ENCODE results near the gene PNPLA8. TPM values are rescaled to one million over a fixed set of nuclear protein-coding genes. Genes with fewer than 3 reads are reported as not detected.
A peak's percentile ranks its signal among the peaks of the same experiment; 100 is the strongest.
"Not testable (repeated sequence)": the region's sequence is repeated elsewhere in the genome, so short reads cannot be mapped to it uniquely, and the experiment has no call there.

Gene PNPLA8
- total RNA-seq, 1 donor from 2014 or later = 22.6 TPM

DNA sequence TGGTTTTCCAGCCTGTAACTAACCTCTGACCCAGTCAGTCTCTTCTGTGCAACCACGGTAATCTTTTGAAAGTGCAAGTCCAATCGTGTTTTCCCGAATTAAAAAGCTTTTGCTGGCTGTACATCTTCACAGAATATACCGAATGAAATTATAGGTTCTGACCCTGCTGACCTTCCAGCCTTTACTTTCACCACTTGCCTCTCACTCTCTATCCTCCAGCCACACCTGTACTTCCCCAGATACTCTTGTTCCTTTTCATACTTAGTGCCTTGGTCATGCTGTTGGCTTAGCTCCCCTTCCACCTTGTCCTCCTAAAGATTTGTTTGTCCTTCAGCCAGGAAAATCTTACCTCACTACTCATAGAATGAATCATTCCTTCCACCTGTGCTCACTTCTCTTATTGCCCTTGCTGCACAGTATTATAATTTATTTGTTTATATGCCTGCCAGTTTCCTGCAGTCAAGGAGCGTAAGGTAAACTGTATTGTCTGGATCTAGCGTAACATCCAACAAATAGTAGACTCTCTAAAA lies 2.3 kb upstream of the PNPLA8 start:
- DNase-seq (ENCODE audit: low spot score) = no peak

DNA sequence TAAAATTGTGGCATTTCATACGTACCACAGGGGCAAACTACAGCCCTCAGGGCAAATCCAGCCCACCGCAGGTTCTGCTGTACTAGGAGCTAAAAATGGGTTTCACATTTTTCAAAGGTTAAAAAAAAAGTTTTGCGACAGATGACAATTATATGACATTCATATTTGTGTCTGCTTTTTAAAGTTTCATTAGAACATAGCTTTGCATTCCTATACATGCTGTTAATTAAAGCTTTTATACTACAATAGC lies 758 bp upstream of the PNPLA8 start:
- DNase-seq (ENCODE audit: low spot score) = no peak

DNA sequence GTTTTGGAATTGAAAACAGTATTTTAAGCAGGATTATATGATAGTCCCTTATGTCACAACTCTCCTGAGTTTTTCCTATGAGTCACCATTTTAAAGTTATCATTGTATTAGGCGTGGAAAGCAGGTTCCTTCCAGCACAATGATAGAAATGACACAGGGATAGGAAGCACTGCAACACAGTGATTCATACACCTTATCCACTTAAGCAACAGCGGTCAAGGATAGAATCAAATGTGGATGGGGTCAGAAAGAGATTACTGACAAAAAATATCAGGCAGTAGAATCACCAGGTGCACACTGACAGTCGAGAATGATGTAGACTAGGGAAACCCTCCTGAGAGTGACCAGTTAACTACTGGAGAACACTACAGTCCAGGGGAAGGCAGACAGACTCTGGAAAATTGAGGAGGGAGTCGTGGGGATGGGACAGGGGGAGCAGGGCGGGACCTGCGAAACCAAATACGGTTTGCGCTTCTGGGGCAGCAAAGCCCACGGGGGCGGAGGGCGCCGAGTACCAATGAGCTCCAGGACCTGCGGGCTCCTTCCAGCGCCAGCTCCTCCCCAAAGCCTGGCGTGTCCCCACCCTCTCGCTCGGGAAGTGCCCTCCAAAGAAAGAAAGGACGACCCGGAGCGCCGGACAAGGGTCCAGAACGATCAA lies 479 bp downstream of the PNPLA8 start:
- no peak for DNase-seq (ENCODE audit: low spot score)

DNA sequence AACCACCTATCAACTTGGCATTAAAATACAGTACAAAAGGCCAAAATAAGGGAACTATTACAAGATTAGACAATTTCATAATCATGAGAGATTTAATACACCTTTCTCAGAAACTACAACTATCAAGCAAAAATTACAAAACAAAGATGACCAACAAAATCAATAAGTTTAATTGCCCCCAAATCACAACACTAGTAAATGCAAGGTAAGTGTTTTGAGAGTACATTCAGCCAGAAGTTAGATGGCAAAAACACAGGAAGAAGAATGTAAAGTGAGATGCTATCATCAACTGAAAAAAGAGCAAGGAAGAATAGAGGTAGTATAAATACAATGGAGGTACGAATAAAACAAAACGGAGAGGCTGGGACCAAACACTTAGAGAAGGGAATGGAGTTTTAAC lies 3.2 kb downstream of the PNPLA8 start:
- DNase-seq (ENCODE audit: low spot score) = no peak

DNA sequence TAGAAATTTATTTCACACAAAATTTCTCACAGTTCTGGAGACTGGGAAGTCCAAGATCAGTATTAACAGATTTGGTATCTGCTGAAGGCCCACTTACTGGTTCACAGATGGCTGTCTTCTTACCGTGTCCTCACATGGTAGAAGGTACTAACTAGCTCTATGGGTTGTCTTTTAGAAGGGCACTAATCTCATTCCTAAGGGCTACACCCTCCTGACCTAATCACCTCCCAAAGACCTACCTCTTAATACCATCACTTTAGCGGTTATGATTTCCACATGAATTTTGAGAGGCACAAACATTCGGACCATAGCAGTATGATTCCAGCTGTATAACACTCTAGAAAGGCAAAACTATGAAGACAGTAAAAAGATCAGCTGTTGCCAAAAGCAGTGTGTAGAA lies 8.0 kb downstream of the PNPLA8 start:
- no peak for DNase-seq (ENCODE audit: low spot score)

DNA sequence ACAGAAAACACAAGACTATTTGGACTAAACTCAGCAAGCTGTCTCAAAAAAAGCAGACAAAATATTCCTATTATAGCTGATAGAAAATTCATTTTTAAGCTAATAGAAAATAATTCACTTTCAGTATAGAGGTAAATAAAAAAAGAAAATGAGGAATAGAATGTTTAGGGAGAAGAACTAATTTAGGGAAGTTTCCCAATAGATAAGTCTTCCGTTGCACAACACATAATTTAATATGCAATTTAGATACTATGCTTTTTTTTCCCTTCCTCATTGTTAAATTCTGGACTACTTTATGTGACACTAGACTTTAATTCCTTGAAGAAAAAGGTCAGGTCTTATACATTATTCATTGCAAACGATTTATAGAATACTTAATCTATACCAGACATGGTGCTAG lies 10.3 kb downstream of the PNPLA8 start:
- no peak for DNase-seq (ENCODE audit: low spot score)

DNA sequence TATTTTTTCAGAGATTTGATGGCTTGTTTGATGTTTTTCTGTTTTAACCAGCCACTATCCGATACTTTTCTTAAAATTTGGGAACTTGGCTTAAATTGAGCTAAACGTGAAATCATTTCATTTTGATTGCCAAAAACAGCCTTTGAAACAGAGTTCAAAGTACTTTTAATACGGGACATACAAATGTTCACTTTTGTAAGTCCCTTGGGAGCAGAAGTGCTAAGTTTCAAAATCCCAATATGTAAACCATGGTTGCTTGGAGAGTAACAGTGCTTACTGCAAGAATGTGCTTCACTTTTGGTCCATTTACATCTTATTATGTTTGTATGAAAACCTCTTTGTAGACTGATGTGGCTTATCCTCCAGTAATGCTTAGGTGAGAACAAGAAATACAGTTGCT lies 10.9 kb downstream of the PNPLA8 start:
- no peak for DNase-seq (ENCODE audit: low spot score)

DNA sequence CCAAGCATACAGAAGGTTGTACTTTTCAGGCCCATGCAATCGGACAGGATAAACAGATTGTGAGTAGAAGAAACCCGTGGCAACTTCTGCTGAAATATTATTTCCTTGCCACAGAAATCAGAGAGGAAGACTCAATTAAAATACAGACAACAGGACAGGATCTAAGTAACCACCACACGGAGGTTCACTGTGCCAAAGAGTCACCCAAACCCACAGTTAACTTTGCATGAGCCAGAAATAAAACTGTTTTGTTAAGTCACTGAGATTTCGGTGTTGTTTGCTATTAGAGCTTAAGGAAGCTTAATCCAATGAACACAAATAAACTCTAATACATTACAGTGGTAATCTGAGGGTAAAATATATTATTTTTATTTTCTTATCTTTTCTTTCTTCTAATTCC lies 14.0 kb downstream of the PNPLA8 start:
- DNase-seq (ENCODE audit: low spot score) = no peak

DNA sequence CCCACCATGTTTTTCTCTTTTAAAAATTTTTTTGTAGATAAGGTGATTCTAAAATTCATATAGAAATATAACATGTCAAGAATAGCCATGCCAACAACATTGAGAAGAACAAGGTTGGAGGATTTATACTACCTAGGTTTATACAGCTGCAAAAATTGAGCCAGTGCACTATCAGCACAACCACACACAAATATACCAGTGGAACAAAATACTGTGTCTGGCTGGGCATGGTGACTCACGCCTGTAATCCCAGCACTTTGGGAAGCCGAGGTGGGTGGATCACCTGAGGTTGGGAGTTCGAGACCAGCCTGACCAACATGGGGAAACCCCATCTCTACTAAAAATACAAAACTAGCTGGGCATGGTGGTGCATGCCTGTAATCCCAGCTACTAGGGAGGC lies 21.4 kb downstream of the PNPLA8 start:
- DNase-seq (ENCODE audit: low spot score) = not testable (repeated sequence)

DNA sequence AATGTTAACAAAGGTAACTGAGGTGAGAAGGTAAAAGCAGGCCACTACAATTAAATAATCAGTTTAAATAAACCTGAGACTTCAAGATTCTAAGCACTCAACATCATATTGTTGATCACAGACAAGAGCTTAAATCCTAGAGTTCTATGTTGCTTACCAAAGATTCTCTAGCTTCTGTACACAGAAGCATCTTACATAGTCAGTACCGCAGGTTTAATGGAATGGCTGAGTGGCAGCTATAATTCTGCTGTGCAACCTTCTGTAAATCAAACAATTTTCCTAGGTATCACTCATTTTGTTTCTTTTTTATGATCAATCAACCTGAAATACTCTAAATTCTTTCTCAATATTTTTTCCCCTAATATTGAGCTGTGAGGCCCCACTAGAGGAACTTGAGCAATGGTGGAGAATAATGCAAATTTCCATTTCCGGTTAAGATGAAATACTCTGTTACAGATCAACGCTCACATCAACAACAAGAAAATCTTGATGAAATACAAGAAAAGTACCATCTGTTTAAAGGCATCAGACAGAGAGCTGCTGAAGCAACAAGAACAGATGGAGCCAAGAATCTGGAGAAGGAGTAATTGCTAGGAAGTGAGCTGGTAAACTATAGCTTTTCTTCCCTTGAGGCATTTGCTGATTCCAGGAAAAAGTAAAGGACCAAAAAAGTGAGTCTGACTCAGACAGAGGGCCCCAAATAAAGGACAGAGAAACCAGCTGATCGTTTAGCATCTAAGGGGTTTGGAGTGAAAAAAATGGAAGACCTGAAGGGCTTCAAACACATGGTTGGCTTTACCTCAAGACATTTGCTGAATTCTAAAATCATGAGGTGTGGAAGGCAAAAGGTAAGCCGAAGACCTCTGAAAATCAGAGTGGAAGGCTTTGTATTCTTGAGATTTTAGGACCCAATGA lies 22.6 kb downstream of the PNPLA8 start:
- no peak for DNase-seq (ENCODE audit: low spot score)

DNA sequence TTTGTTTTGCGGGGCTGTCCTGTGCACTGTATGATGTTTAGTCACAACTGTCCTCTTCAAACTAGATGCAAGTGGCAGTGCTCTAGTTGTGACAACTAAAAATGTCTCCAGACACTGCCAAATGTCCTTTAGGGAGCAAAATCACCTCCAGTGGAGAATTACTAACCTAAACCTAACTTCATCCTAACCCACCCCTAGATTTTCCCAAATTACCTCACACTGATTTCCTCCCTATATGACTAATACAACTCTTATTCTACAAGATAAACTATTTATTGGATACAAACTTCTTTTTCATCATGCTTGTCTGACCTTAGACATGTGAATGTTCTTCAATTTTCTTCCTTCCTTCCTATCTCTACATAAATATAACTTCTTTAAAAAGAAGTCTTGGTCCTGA lies 26.4 kb downstream of the PNPLA8 start:
- no peak for DNase-seq (ENCODE audit: low spot score)

DNA sequence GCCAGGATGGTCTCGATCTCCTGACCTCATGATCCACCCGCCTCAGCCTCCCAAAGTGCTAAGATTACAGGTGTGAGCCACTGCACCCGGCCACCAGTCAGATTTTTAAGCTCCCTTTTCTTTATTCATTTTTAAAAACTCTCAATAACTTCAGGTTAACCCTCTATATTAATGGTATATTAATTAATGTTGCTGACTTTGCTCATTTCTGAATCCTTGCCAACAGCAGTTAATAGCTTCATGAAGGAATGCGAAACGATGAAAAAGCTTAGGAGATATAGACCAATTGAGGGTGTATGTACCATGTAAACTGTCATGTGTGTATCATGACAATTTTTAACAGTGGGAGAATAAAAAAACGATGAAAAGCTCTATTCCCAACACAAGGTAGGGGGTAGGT lies 27.5 kb downstream of the PNPLA8 start:
- no peak for DNase-seq (ENCODE audit: low spot score)

DNA sequence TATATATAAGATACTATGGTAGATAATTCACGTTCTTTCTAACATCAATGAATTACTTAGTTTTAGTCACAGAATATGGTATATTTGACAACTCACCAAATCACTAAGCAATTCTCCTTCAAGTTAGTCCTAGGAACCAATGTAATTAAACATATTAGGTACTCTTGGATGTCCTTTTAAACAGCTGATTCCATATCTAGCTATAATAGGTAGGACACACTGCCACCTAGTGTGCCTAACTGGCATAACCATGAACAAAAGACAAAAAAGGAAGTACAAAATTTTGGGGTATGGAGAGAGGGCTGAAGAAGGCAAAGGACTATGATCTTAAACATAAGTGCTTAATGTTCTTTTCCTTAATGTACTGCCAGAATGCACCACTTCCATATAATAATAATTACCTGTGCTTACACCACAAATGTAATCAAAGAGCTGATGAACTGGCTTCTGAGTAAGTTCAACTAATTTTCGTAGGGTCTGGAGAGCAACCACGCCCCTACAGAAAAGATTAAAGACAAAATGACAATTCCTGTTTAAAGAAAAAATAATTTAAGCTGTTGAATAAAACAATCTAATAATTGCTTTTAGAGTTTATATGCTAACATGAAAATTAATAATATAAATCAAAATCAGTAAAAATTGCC lies 28.7 kb downstream of the PNPLA8 start:
- DNase-seq (ENCODE audit: low spot score) = peak; percentile 24

DNA sequence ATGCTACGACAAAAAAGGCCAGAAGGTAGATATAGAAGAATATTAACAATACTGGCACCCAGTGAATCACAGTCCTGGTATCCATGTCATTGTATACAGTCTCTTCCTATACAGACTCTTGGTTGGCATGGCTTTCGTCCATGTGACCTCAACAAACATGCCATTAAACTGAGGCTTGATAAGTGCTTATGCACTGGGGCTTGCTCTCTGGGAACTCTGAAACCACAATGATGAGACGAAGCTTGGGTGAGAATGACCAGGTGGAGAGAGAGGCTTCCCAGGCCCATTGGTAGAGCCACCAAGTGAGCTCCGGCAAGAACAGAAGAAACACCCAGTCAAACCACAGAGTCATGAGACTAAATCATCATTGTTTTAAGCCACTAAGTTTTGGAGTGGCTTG lies 33.2 kb downstream of the PNPLA8 start:
- DNase-seq (ENCODE audit: low spot score) = no peak

DNA sequence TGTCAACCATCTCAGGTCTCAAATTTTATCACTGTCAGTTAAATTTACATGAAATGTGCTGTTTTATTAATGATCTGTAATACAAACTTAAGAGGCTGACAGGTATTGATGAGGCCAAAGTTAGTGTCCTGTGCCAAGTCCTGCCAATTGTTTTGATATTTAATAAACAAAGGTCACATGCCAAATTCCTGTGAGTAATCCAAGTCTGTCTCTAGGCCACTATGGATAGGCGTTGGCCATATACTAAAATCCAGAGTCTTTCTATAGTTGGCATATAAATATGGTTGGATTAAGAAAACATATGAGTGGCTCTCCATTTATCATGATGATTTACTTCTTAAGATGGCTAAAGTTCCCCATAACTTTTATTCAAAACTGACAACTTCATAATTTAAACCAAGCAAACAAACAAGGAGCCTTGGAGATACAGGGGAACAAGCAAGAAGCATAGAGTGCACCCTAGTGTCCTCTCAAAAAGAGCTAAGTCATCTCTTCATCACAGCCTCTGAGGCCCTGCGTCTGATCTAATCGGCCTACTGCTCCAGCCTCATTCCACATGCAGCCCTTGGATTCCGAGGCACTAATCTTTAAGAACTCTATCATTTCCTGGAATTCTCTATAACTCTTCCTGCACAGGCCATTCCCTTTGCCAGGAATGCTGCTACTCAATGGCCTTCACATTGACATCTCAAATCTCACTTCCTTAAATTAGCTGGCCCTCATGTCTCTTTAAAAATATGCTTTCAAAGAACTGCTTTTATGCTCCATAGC lies 37.0 kb downstream of the PNPLA8 start:
- no peak for DNase-seq (ENCODE audit: low spot score)

DNA sequence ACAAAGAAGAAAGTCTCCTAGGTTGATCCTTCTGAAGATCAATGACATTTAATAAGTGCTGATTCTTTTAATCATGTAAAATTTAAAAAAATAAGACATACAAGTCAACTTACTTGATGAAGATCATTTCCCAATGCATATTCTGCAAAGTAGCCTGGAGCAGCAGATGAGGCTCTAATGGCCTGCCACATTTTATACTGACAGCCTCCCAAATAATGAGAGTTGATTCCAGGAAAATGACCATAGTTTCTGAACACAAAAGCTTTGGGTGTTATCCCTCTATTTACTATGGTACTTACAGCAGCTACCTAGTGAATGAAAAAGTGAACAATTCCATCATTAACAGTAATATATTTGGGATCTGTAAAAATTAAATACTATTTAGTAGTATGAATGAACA lies 38.3 kb downstream of the PNPLA8 start:
- DNase-seq (ENCODE audit: low spot score) = no peak

DNA sequence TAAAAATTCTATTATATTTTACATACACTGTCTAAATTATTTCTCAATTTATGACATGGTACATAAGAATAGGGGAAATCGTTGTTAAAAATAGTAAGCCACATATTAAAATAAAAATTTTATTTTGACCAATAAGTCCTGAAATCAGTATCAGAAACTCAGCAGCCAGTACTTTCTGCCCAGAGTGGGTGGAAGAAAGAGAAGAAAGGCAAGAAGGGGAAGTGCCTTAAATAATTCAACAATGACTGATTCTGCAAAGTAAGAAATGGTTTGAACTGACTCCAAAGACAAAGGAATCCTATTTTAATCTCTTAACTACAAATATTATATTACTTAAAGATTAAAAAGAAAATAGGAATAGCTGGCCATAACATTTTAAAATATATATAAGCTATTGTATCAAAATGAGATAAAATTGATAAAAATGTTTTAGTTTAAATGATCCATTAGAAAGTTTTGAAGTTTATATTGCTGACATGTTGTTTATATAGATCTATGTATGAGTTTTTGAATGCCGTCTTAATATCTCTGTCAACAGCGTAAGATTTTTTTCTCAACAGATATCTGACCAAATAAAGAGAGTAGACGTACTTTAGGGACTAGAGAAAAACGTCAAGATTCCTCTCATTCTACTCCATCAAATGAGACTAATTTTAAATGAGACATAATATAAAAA lies 39.5 kb downstream of the PNPLA8 start:
- DNase-seq (ENCODE audit: low spot score) = no peak

DNA sequence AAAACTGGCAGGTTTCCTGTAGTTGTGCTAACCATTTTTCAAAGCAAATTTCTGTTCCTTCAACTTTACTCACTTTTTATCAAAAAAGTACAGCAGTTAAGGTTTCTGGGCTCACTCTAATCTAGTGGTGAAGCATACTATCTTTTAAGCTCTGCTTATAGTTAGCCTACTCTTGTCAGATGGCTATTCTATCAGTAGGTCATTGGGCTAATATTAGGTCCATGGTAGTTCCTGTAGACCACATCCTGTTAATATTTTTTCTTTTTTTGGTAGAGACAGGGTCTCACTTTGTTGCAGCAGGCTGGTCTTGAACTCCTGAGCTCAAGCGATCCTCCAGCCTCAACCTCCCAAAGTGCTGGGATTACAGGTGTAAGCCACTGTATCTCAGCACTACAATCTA lies 41.8 kb downstream of the PNPLA8 start:
- DNase-seq (ENCODE audit: low spot score) = no peak

DNA sequence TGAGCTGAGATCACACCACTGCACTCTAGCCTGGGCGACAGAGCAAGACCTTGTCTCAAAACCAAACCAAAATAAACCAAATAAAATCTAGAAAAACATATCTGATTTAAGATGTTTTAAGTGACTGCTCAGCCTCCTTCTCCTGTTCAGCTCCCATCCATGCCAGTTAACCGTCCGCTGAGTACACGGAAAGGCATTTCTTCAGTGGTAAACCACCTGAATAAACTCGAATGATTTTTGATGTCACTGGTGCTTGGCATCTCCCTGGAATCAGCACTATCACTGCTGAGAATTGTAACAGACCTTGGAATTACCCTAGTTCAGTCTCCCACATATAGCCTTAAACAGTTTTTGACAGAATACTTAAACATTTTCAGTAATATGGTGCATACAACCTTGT lies 45.6 kb downstream of the PNPLA8 start:
- DNase-seq (ENCODE audit: low spot score) = no peak

DNA sequence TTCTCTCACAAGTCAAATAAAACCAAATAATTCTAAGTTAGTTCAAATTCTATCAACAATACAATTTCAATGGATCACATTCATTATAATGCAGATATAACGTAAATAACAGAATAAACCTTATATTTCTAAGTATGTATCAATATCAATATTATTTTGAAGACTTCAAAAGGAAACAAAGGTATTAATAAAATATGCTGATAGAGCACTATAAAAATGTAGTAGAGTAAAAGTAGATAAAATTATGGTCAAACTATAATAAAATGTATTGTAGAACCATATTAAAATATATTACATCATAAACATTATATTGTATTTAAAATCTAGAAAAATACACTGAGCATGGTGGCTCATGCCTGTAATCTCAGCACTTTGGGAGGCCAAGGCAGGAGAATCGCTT lies 46.2 kb downstream of the PNPLA8 start:
- DNase-seq (ENCODE audit: low spot score) = no peak

DNA sequence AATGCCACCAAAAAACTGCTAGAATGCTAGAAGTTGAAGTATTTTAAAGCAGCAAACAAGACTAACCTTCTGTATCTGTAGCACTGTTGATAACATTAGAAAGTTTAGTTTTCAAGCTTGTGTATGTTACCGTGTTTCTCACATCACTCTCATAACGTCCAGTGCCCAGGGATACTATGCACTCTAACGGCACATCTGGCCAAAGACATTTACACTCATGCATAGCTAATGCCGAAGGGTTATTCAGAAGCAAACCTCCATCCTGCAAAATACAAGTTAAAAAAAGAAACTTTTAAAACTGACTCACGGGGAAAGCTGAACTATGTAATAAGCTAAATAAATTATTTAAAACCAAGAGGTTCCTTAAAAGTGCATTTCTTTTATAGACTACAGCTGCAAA lies 46.8 kb downstream of the PNPLA8 start:
- DNase-seq (ENCODE audit: low spot score) = no peak

DNA sequence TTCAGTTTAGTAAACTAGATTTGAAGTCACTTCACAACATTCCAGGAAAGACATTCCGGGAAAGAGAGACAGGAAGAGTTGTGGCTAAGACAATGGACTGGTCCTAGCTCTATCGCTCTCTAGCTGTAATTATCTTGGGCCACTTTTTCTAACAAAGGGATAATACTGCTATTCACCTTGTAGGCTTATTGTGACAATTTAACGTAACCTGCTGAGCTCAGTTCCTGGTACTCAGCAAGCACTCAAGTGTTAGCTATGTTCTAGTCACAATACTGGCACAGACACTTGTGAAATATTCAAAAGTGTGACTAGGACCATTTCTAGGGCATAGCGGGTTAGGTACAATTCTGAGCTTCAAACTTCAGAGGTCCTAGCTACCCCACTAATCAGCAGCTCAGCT lies 57.7 kb downstream of the PNPLA8 start:
- DNase-seq (ENCODE audit: low spot score) = no peak
